GM19035 (cell line): ENCODE results near the gene SMYD1.

ENCODE experiments used
- ATAC-seq: cut with Tn5 transposase; IDR thresholded peaks from one replicate; pipeline ENCODE4 v1.9.1; 2021; ENCODE audit not compliant: unreplicated experiment

The SMYD1 gene

DNA sequence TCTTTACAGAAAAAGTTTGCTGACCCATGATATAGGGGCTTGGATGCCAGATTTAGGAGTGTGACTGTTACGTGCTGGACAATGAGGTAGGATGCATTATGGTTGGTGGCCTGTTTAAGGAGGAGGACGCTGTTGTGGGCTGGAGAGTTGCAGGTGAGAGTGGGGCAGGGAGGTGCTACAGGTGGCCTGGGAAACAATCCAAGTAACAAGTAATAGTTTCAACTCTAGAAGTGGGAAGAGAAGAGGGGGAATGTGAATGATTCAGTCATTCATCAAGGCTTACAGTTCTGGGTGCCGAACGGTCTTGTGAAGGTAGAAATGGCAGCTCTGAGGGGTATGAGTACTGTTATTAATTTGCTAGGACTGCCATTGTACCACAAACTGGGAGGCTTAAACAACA lies 54.1 kb downstream of the SMYD1 start:
- ATAC-seq: no peak

GRCh38 chr2:88122141-88122884 lies 54.7 kb downstream of the SMYD1 start:
- no peak for ATAC-seq

GRCh38 chr2:88123164-88123974 lies 55.7 kb downstream of the SMYD1 start:
- ATAC-seq: no peak

GRCh38 chr2:88123975-88124917 lies 56.6 kb downstream of the SMYD1 start:
- no peak for ATAC-seq

DNA sequence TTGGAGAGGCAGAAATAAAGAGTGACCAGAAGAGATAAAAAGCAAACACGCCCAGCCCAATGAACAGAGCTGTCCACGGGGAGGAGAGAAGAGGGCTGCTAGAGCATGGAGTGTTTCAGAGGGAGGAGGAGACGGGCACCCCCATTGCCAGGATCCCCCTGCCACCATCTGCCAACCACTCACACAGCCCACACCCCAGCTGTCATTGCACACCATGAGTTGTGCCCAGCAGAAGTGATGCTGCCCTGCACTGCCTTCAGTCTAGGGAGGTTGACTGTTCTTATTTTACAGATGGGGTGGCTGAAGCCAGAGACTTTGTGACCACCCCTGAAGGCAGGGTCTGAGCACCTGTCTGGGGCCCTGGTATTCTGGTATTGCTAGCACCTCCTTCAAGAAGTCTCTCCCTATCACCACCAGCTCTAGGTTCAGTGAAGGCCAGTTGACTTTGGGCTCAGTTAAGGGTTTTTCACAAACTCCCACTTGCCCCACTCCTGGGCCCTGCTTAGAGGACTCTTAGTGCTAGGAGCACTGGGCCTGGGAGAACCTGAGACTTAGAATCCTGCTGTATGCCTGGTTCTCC lies 57.8 kb downstream of the SMYD1 start:
- ATAC-seq: no peak

GRCh38 chr2:88125924-88126771 lies 58.5 kb downstream of the SMYD1 start:
- no peak for ATAC-seq

GRCh38 chr2:88126772-88127637 lies 59.4 kb downstream of the SMYD1 start:
- ATAC-seq: no peak

DNA sequence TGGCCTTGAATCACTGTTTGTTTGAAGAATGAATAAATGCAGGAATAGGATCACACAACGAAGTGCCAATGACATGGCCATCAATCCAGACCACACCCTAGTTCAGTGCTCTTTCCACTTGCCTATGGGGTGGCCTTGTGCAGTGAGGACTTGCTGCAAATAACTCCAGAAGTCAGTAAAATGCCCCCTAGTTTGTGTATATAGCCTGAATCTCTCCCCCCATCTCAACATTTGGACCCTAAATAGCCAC lies 59.9 kb downstream of the SMYD1 start:
- no peak for ATAC-seq

- no peak for ATAC-seq
Observed at GRCh38 chr2:88127888-88128653, 60.4 kb downstream of the SMYD1 start, which contains the start of gene FABP1. FABP1 (minus strand) TSS chr2:88128062; CDS start chr2:88128017, 45 bp downstream.

GRCh38 chr2:88128654-88129312 lies 61.2 kb downstream of the SMYD1 start:
- ATAC-seq: no peak

- no peak for ATAC-seq
Observed at GRCh38 chr2:88129313-88129959, 61.8 kb downstream of the SMYD1 start.

DNA sequence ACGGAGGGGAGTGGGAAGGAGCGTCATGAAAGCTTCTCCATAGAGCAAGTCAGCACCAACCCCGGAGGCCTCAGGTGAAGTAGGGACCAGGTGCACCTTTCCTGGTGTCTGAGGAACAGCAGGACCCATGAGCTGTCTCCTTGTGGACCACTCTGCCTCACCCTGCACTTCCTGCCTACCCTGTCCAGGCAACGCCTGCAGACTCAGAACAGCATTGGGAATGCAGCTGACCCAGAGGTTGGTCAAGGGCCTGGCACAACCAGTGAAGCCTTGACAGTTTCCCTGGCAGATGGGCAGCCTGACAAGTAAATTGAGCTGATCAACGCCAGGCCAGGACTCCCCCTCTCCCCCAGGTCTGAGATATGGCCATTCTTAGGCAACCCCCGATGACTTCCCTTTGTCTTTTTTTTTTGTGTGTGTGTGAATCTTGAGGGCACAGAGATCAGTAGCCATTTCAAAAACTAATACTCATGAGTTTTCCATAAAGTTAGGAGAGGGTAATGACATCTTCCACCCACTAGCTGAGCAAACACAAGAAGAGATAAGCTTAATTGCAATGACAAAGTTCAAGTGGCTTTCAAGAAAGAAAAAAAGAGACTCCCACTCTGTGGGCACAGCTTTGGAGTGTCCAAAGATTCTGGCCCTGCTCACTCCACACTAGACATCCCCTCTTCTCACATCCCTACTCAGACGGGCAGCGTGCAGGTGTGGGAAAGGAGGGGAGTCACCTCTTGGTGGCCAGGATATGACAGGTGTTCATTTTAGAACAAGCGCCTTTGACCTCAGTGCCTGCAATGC lies 63.8 kb downstream of the SMYD1 start:
- no peak for ATAC-seq

DNA sequence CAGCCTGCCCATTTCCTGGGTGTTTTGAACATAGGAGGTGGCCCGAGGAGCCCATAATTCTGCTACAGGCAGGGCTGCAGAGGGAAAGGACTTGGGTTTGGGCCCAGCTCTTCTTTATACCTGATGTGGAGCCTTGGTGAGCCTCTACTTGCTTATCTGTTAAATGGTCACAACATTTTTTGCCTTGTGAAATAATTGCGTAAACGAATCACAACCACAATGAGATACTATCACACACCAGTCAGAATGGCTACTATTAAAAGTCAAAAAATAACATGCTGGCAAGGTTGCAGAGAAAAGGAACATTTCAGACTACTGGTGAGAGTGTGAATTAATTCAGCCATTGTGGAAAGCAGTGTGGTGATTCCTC lies 64.4 kb downstream of the SMYD1 start:
- no peak for ATAC-seq

DNA sequence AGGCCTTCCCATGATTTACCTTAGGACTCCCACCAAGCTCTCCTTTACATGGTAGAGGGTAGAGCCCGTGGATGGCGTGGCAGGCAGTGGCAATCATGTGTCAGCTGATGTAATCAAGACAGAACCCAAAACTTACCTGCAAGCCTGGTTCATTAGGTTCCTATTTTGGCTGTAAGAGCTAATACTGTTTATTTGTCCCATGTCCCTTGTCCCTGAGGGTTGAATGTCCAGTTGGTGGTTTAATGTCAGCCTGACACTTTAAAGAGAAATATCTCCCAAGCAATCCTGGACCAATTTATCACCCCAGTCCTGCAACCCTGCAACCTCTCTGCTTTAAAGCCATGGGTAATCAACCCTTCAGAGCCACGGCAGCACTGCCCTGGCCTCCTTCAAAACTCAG lies 66.2 kb downstream of the SMYD1 start:
- ATAC-seq: no peak

DNA sequence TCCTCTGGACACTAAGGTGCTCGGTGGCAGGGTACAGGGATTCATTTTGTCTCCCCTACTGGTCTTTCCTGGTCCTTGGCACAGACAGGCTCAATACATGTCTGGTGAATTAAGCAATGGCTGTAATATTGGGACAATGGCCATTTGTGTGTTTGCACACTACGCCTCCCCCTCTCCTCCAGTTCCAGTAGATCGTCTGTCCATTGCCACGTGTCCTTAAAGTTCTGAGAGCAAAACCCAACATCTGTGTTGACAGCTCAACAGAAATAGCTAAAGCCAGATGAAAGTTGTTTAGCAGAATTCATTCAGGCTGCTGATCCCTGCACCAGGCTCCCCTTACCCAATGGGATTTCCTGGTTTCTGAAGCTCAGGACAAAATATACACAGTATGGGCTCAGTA lies 69.2 kb downstream of the SMYD1 start:
- no peak for ATAC-seq

- no peak for ATAC-seq
Observed at GRCh38 chr2:88137833-88138232, 70.2 kb downstream of the SMYD1 start.

- ATAC-seq: no peak
Observed at GRCh38 chr2:88139203-88139702, 71.6 kb downstream of the SMYD1 start.
